Hepatocyte (in vitro differentiated cells): Measurements from ENCODE around the gene NR2F6. TPM values are rescaled to one million over a fixed set of nuclear protein-coding genes. Genes with fewer than 3 reads are reported as not detected.
"Not testable (repeated sequence)": the region's sequence is repeated elsewhere in the genome, so short reads cannot be mapped to it uniquely, and the experiment has no call there.

Experiments used
- DNase-seq: peaks from one replicate; pipeline ENCODE4 v3.0.0-alpha.2; 2016; ENCODE audit warnings: low spot score
- H2AFZ ChIP-seq: fragments of 200-600 bp; sonication (generic); 2 replicates; pipeline ENCODE4 v1.6.0; 2016; ENCODE audit warnings: antibody characterized with exemption, mild to moderate bottlenecking
- H3K27ac ChIP-seq: fragments of 200-600 bp; sonication (generic); 2 replicates; pipeline ENCODE4 v1.5.1; 2016; ENCODE audit warnings: mild to moderate bottlenecking
- H3K27me3 ChIP-seq: fragments of 200-600 bp; sonication (generic); 2 replicates; pipeline ENCODE4 v1.6.1; 2016
- H3K36me3 ChIP-seq: fragments of 200-600 bp; sonication (generic); replicated peaks from 2 replicates; pipeline ENCODE4 v1.5.1; 2016; ENCODE audit warnings: low read depth; ENCODE audit not compliant: insufficient read depth
- H3K4me1 ChIP-seq: fragments of 200-600 bp; sonication (generic); 2 replicates; pipeline ENCODE4 v1.5.1; 2016; ENCODE audit warnings: mild to moderate bottlenecking, moderate library complexity; ENCODE audit not compliant: insufficient read depth
- H3K4me2 ChIP-seq: fragments of 200-600 bp; sonication (generic); 2 replicates; pipeline ENCODE4 v1.6.0; 2016
- H3K4me3 ChIP-seq: fragments of 200-600 bp; sonication (generic); 2 replicates; pipeline ENCODE4 v1.5.1; 2016; ENCODE audit warnings: mild to moderate bottlenecking
- H3K79me2 ChIP-seq: fragments of 200-600 bp; sonication (generic); 2 replicates; pipeline ENCODE4 v1.6.0; 2017; ENCODE audit warnings: mild to moderate bottlenecking
- H3K9me2 ChIP-seq: fragments of 200-600 bp; sonication (generic); replicated peaks from 2 replicates; pipeline ENCODE4 v1.6.0; 2017; ENCODE audit warnings: mild to moderate bottlenecking; ENCODE audit not compliant: insufficient read depth
- H3K9me3 ChIP-seq: fragments of 200-600 bp; sonication (generic); 2 replicates; pipeline ENCODE4 v1.5.1; 2016; ENCODE audit warnings: low read depth, mild to moderate bottlenecking
- H4K20me1 ChIP-seq: fragments of 200-600 bp; sonication (generic); 2 replicates; pipeline ENCODE4 v1.6.0; 2016; ENCODE audit warnings: mild to moderate bottlenecking; ENCODE audit not compliant: insufficient read depth, poor library complexity, severe bottlenecking
- EZH2 ChIP-seq: fragments of 200-600 bp; sonication (generic); IDR thresholded peaks from 2 replicates; pipeline ENCODE4 v1.6.1; 2016; ENCODE audit warnings: antibody characterized with exemption, mild to moderate bottlenecking, borderline replicate concordance
- EZH2phosphoT487 ChIP-seq: fragments of 200-600 bp; sonication (generic); IDR thresholded peaks from one replicate; pipeline ENCODE4 v1.6.1; 2018; ENCODE audit warnings: antibody characterized with exemption, mild to moderate bottlenecking, low read depth, moderate library complexity; ENCODE audit not compliant: unreplicated experiment, severe bottlenecking
- WGBS: methylation state at CpG from one replicate; pipeline ENCODE4 v1.1.6; 2016; ENCODE audit warnings: low lambda C conversion rate; ENCODE audit errors: missing lambda C conversion rate; 5-methylcytosine and 5-hydroxymethylcytosine counted together
- polyA plus RNA-seq: library from polyadenylated mRNA; unstranded; fragments of >200 nt; fragmentation: Nextera tagmentation; extraction: Ambion mirVana; gene quantifications from 2 replicates; pipeline ENCODE4 v1.2.1, GENCODE V29; 2016
- total RNA-seq: library from RNA; depleted of rRNA; stranded (reverse); fragments of >200 nt; gene quantifications from 2 replicates; pipeline ENCODE4 v1.2.3, GENCODE V29; 2014
- TF ChIP-seq, protein P1 (sequence below): fragments of 200-600 bp; sonication (generic); IDR thresholded peaks from 2 replicates; pipeline ENCODE4 v1.5.1; 2016; ENCODE audit warnings: antibody characterized with exemption, mild to moderate bottlenecking; ENCODE audit not compliant: poor library complexity

NR2F6 gene
- total and polyA plus RNA-seq, 2 experiments from 2014 or later = 116 to 169 TPM

DNA sequence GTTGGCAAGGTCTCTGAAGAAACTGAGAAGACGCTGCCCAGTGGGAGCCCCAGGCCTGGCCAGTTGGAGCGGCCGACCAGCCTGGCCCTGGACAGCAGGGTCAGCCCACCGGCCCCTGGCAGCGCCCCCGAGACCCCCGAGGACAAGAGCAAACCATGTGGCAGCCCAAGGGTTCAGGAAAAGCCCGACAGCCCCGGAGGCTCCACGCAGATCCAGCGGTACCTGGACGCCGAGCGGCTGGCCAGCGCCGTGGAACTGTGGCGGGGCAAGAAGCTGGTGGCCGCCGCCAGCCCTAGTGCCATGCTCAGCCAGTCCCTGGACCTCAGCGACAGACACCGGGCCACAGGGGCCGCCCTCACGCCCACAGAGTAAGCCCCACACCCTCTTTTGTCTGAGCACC is 50.6 kb downstream of the NR2F6 start:
- Histone ChIP-seq H3K4me2 (no peak overlapping the region), H3K4me1 (no peaks in the 10 kb centered on the region), H4K20me1 (no peaks in the 10 kb centered on the region), H3K9me2 (no peaks in the 10 kb centered on the region), H3K27ac (no peak overlapping the region), H3K27me3 (no peaks in the 10 kb centered on the region), H3K79me2 (no peaks in the 10 kb centered on the region), H3K36me3 (no peaks in the 10 kb centered on the region), H2AFZ (no peak overlapping the region), H3K4me3 (no peak overlapping the region), H3K9me3 (no peaks in the 10 kb centered on the region)
- TF ChIP-seq, protein P1, sequence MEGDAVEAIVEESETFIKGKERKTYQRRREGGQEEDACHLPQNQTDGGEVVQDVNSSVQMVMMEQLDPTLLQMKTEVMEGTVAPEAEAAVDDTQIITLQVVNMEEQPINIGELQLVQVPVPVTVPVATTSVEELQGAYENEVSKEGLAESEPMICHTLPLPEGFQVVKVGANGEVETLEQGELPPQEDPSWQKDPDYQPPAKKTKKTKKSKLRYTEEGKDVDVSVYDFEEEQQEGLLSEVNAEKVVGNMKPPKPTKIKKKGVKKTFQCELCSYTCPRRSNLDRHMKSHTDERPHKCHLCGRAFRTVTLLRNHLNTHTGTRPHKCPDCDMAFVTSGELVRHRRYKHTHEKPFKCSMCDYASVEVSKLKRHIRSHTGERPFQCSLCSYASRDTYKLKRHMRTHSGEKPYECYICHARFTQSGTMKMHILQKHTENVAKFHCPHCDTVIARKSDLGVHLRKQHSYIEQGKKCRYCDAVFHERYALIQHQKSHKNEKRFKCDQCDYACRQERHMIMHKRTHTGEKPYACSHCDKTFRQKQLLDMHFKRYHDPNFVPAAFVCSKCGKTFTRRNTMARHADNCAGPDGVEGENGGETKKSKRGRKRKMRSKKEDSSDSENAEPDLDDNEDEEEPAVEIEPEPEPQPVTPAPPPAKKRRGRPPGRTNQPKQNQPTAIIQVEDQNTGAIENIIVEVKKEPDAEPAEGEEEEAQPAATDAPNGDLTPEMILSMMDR = no peak
- TF ChIP-seq EZH2 (no peak), EZH2phosphoT487 (no peak)
- DNase-seq = peak; percentile 3
- over 99% methylated on average over 22 of the region's 23 CpGs for WGBS

DNA sequence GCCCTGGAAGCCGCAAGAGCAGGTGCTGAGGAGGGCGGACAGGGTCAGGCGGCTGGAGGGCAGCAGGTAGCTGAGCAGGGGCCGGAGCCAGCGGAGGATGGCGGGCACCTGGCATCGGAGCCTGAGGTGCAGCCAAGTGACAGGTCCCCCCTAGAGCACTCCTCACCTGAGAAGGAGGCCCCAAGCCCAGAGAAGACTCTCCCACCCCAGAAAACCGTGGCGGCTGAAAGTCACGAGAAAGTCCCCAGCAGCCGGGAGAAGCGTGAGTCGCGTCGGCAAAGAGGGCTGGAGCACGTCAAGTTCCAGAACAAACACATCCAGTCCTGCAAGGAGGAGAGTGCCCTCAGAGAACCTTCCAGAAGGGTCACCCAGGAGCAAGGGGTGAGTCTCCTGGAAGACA is 51.1 kb downstream of the NR2F6 start:
- H2AFZ ChIP-seq = no peak overlapping the region
- H3K4me2 ChIP-seq = no peak overlapping the region
- no peaks in the 10 kb centered on the region for H3K27me3 ChIP-seq
- H4K20me1 ChIP-seq = no peaks in the 10 kb centered on the region
- no peak overlapping the region for H3K4me3 ChIP-seq
- TF ChIP-seq EZH2 (no peak), EZH2phosphoT487 (no peak)
- TF ChIP-seq, protein P1 = no peak
- no peak overlapping the region for H3K27ac ChIP-seq
- no peaks in the 10 kb centered on the region for H3K9me3 ChIP-seq
- no peaks in the 10 kb centered on the region for H3K9me2 ChIP-seq
- no peaks in the 10 kb centered on the region for H3K36me3 ChIP-seq
- H3K79me2 ChIP-seq = no peaks in the 10 kb centered on the region
- no peaks in the 10 kb centered on the region for H3K4me1 ChIP-seq
- 96% methylated on average over 13 of the region's 16 CpGs for WGBS
- DNase-seq = no peak

DNA sequence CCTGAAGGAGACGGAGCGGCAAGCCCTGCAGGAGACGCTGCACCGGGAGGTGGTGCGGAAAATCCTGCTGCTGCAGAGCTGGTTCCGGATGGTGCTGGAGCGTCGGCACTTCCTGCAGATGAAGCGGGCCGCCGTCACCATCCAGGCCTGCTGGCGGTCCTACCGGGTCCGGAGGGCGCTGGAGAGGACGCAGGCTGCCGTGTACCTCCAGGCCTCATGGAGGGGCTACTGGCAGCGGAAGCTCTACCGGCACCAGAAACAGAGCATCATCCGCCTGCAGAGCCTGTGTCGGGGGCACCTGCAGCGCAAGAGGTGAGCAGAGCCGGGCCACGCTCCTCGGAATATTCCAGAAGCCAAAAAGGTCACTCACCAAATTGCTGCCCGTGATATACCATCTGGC is 53.0 kb downstream of the NR2F6 start:
- TF ChIP-seq EZH2phosphoT487 = no peak
- TF ChIP-seq, protein P1 = no peak
- TF ChIP-seq EZH2 = no peak
- Histone ChIP-seq H3K9me2 (no peaks in the 10 kb centered on the region), H3K79me2 (no peaks in the 10 kb centered on the region), H2AFZ (no peak overlapping the region), H3K4me2 (no peak overlapping the region), H3K4me3 (no peak overlapping the region), H3K27me3 (no peaks in the 10 kb centered on the region), H3K27ac (no peak overlapping the region), H4K20me1 (no peaks in the 10 kb centered on the region), H3K36me3 (no peaks in the 10 kb centered on the region), H3K4me1 (no peaks in the 10 kb centered on the region), H3K9me3 (no peaks in the 10 kb centered on the region)
- WGBS = 99% methylated on average over 26 of the region's 26 CpGs
- no peak for DNase-seq

DNA sequence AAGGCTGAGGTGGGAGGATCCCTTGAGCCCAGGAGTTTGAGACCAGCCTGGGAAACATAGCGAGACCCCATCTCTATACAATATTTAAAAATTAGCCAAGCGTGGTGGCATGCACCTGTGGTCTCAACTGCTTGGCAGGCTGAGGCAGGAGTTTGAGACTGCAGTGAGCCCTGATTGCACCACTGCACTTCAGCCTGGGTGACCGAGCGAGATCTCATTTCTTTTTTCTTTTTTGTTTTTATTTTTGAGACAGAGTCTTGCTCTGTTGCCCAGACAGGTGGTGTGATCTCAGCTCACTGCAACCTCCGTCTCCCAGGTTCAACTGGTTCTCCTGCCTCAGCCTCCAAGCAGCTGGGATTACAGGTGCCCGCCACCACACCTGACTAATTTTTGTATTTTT is 54.0 kb downstream of the NR2F6 start:
- H3K36me3 ChIP-seq, H3K79me2 ChIP-seq, H3K9me2 ChIP-seq, H3K27me3 ChIP-seq, H2AFZ ChIP-seq, H4K20me1 ChIP-seq, H3K4me1 ChIP-seq, H3K9me3 ChIP-seq, H3K4me3 ChIP-seq, H3K4me2 ChIP-seq, H3K27ac ChIP-seq, DNase-seq: not testable (repeated sequence)
- WGBS = 97% methylated on average over 6 of the region's 6 CpGs
